Epithelial cell of esophagus (primary cell): ENCODE results near the gene STRA6.
A peak's percentile ranks its signal among the peaks of the same experiment; 100 is the strongest.

Source experiments
- DNase-seq: peaks from one replicate; pipeline ENCODE4 v3.0.0; 2010; ENCODE audit warnings: low read depth
- H3K4me3 ChIP-seq: 2 replicates; pipeline ENCODE4 v1.5.1; 2011; ENCODE audit warnings: mild to moderate bottlenecking, low read length, control low read depth
- TF ChIP-seq, protein P1 (sequence below): IDR thresholded peaks from 2 replicates; pipeline ENCODE4 v1.5.1; 2011; ENCODE audit warnings: low read depth, mild to moderate bottlenecking, low read length, control low read depth, inconsistent platforms; ENCODE audit not compliant: insufficient read depth; ENCODE audit errors: missing control alignments

Gene STRA6, protein sequence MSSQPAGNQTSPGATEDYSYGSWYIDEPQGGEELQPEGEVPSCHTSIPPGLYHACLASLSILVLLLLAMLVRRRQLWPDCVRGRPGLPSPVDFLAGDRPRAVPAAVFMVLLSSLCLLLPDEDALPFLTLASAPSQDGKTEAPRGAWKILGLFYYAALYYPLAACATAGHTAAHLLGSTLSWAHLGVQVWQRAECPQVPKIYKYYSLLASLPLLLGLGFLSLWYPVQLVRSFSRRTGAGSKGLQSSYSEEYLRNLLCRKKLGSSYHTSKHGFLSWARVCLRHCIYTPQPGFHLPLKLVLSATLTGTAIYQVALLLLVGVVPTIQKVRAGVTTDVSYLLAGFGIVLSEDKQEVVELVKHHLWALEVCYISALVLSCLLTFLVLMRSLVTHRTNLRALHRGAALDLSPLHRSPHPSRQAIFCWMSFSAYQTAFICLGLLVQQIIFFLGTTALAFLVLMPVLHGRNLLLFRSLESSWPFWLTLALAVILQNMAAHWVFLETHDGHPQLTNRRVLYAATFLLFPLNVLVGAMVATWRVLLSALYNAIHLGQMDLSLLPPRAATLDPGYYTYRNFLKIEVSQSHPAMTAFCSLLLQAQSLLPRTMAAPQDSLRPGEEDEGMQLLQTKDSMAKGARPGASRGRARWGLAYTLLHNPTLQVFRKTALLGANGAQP

DNA sequence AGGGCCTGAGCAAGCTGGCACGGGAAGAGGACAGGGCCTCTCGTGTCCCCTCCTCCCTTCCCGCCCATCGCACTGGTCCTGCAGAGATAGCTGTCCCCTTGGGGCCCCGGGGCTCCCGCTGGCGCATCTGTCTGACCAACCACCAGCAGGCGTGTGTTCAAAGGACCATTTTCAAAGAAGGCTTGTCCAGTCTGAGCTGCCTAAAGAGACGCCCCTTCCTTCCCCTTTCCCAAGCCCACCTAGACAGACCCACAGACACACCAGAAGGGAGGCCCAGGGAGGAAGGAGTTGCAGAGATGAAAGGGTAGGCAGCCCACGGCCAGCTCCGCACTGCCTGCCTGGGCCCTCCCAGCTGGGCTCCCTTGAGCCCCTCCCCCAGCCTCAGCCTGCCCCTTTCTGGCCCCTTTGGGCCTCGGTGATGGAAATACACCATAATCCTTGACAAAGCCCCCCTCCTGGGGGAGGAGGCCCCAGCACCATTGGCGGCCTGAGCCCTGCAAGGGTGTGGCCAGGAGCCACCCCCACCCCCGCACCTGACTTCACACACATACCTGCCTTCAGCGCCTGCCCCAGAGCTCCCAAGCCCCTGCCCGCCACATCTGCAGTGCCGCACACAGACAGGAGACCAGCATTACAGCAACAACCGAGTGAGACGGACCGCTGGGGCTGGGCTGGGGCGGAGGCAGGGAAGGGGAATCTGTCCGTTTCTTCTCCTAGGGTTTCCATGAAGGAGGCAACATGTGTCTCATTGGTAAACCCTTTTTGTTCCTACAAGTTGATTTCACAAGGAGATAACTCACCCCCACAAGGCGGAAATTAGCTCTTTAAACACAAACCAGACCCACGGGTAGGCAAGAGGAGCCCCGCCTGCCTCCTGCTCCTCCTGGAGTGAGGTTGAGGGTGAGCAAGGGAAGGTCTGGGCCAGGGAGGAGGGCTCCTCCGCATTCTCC lies at the start of gene STRA6:
Gene STRA6 (minus strand): TSS at position 336 of the 950 bp plus-strand sequence. CDS start 520 bp downstream, outside the sequence.
- TF ChIP-seq, protein P1, sequence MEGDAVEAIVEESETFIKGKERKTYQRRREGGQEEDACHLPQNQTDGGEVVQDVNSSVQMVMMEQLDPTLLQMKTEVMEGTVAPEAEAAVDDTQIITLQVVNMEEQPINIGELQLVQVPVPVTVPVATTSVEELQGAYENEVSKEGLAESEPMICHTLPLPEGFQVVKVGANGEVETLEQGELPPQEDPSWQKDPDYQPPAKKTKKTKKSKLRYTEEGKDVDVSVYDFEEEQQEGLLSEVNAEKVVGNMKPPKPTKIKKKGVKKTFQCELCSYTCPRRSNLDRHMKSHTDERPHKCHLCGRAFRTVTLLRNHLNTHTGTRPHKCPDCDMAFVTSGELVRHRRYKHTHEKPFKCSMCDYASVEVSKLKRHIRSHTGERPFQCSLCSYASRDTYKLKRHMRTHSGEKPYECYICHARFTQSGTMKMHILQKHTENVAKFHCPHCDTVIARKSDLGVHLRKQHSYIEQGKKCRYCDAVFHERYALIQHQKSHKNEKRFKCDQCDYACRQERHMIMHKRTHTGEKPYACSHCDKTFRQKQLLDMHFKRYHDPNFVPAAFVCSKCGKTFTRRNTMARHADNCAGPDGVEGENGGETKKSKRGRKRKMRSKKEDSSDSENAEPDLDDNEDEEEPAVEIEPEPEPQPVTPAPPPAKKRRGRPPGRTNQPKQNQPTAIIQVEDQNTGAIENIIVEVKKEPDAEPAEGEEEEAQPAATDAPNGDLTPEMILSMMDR = peak; percentile 29
- peak; percentile 83 for DNase-seq
- no peak within 1 kb of the TSS for H3K4me3 ChIP-seq

DNA sequence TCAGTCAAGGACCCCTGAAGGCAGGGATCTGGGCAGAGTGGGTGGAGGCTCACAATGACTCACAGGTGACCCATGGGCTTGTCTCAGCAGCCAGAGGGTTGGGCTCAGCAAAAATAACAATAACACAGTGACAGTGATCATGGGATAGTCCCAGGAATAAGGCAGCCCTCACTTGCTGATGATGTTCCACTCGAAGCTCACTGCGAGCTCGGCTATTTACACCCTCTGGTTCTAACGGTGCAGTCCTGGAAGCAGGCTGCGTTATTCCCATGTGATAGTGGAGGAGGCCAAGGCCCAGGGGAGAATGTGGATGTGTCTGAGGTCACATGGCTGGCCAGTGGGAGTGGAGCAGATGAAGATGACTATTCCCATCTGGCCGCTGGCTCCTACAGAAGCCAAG lies 49.7 kb upstream of the STRA6 start:
- no peak overlapping the region for H3K4me3 ChIP-seq
- TF ChIP-seq, protein P1 = no peak
- DNase-seq = peak; percentile 14

DNA sequence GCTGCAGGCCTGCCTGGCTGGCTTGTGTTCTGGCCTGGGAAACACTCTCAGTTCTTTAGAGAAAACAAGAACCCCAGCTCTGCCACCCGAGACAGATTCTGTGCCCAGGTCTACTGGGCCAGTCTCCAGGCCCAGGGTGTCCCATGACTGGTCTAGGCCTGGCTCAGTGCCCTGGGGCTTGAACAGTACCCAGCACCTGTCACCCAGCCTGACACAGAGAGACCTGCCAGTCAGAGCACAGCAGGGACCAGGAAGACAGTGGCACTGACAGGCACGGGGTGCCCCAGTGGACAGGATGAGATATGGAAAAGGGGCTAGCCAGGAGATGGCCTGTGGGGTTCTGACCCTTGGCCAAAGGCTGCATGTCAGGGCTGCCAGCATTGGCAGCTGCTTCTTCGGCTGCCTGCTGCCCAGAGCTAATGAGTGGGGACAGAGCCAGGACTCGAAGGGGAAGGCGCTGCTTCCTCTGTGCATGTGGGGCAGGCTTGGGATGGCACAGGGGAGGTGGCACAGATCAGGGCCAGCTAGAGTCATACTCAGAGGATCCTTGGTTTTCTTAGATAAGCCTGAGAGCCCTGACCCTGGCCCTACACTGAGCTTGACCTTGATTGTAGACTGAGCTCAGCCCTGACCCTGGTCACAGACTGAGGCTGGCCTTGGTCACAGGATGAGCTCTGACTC lies 48.7 kb upstream of the STRA6 start:
- TF ChIP-seq, protein P1 = no peak
- no peak overlapping the region for H3K4me3 ChIP-seq
- no peak for DNase-seq

DNA sequence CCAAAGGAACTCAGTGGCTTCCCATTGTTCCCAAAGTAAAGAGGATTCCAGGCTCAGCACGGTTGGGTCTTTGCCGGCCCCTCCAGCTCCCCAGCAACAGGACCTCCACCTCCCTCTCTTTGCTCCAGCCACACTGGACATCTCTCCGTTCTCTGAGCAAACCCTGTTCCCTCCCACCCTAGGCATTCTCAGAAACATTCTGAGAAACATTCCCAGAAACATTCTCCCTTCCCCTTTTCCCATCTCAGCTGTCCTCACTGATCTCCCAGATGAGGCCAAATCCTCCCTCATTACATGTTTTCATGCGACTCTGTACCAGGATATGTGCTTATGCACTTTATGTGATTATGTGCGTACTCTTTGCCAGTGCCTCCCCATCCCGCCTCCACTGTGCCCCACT lies 47.7 kb upstream of the STRA6 start:
- no peak overlapping the region for H3K4me3 ChIP-seq
- TF ChIP-seq, protein P1 = no peak
- no peak for DNase-seq

DNA sequence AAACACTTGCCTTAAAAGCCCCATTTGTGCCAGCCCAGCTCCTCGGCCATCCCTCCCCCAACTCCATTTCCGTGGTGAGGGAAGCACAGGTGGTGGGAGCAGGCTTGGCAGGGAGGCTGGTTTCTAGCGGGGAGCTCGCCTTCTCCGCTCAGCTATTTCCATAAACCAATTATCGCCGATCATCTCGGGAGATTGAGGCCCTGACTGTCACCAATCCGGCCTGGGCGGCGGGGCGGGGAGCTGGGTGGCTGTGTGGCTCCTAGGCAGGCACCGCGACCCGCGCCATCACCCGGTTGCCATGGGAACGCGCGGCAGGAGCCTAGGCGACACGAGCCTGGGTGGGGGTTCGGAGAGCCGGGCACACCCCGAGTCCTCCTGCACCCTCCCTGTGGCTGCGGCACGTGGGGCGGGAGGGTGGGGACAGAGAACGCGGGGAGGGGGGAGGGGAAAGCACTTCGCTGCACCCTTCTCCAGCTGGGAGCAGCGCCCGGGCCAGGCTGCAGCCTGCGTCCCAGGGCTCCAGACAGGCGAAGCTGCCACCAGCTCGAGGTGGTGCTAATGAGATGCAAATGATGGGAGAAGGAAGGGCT lies 42.9 kb upstream of the STRA6 start:
- H3K4me3 ChIP-seq = no peak overlapping the region
- no peak for DNase-seq
- TF ChIP-seq, protein P1 = no peak
